Endothelial cell of umbilical vein (primary cell): ENCODE data around the gene RNF40. TPM values are rescaled to one million over a fixed set of nuclear protein-coding genes. Genes with fewer than 3 reads are reported as not detected.

Experiments used
- BruUV-seq: library from RNA; stranded (reverse); fragments of 400-500 nt; replicated peaks from 2 replicates; lab custom pipeline; 2021; lab: Mats Ljungman, UMichigan
- CTCF ChIA-PET: fragments of 300-600, 350-600 bp; sonication (Branson Sonifier 250); formaldehyde crosslinking; loops from one replicate; lab custom pipeline; 2021; ENCODE audit warnings: antibody characterized with exemption, inconsistent platforms; lab: Charles Lee
- POLR2A ChIA-PET: fragments of 300-600, 350-600 bp; sonication (Branson Sonifier 250); formaldehyde crosslinking; loops from one replicate; lab custom pipeline; 2021; ENCODE audit warnings: antibody characterized with exemption, inconsistent platforms; lab: Charles Lee
- DNase-seq: peaks from one replicate; pipeline ENCODE4 v3.0.0-alpha.2; 2011; ENCODE audit warnings: low read depth, low spot score
- FAIRE-seq: peaks from 2 replicates; lab custom pipeline; 2011; peaks lifted over from hg19 to GRCh38; lab: Jason Lieb, UNC
- H2AFZ ChIP-seq: 2 replicates; pipeline ENCODE4 v1.6.0; 2012; ENCODE audit warnings: low read depth, low read length, control low read depth, inconsistent platforms
- H3K27ac ChIP-seq: 2 replicates; pipeline ENCODE4 v1.5.1; 2011; ENCODE audit warnings: low read depth, mild to moderate bottlenecking, control low read depth, low read length, moderate library complexity; ENCODE audit not compliant: insufficient read depth
- H3K27me3 ChIP-seq, 2 experiments: 2 replicates each; pipeline versions ENCODE4 v1.6.0 to v1.6.1; 2011; ENCODE audit warnings: low read length in 2 of 2, mixed read lengths in 1 of 2; ENCODE audit not compliant: control insufficient read depth in 2 of 2, insufficient read depth in 2 of 2
- H3K36me3 ChIP-seq, 2 experiments: 2 replicates in 1 of 2; 3 replicates in 1 of 2; pipeline ENCODE4 v1.5.1; 2011; ENCODE audit warnings: low read length in 2 of 2, mild to moderate bottlenecking in 1 of 2, moderate library complexity in 1 of 2; ENCODE audit not compliant: control insufficient read depth in 2 of 2, insufficient read depth in 2 of 2; ENCODE audit errors: extremely low read depth in 1 of 2
- H3K4me1 ChIP-seq: 3 replicates; pipeline ENCODE4 v1.5.1; 2011; ENCODE audit warnings: mild to moderate bottlenecking, low read length; ENCODE audit not compliant: control insufficient read depth, insufficient read depth; ENCODE audit errors: extremely low read depth
- H3K4me2 ChIP-seq: 2 replicates; pipeline ENCODE4 v1.6.1; 2011; ENCODE audit warnings: low read length, control low read depth, mixed read lengths; ENCODE audit not compliant: insufficient read depth
- H3K4me3 ChIP-seq, 3 experiments: fragments of 200-600 bp in 1 of 3; sonication (generic), shearing (Covaris generic) in 1 of 3; replicated peaks in 1 of 3; 2 replicates each; pipeline ENCODE4 v1.5.1; 2011 to 2016; ENCODE audit warnings: control low read depth in 3 of 3, low read length in 3 of 3, mild to moderate bottlenecking in 2 of 3, inconsistent platforms in 1 of 3, low read depth in 1 of 3, moderate library complexity in 1 of 3; ENCODE audit not compliant: insufficient read depth in 1 of 3
- H3K79me2 ChIP-seq: 2 replicates; pipeline ENCODE4 v1.6.0; 2012; ENCODE audit warnings: low read length, inconsistent platforms; ENCODE audit not compliant: control insufficient read depth, insufficient read depth
- H3K9ac ChIP-seq: replicated peaks from 2 replicates; pipeline ENCODE3; 2011; ENCODE audit warnings: low read length, control low read depth; ENCODE audit not compliant: insufficient read depth; ENCODE audit errors: extremely low read depth
- H3K9me1 ChIP-seq: replicated peaks from 3 replicates; pipeline ENCODE4 v1.6.0; 2011; ENCODE audit warnings: mild to moderate bottlenecking, low read length; ENCODE audit not compliant: control insufficient read depth, insufficient read depth; ENCODE audit errors: extremely low read depth
- H3K9me3 ChIP-seq: replicated peaks from 2 replicates; pipeline ENCODE4 v1.5.1; 2012; ENCODE audit warnings: low read length, inconsistent platforms; ENCODE audit not compliant: control insufficient read depth, insufficient read depth
- H4K20me1 ChIP-seq: replicated peaks from 2 replicates; pipeline ENCODE3; 2011; ENCODE audit warnings: mild to moderate bottlenecking, low read length; ENCODE audit not compliant: control insufficient read depth, insufficient read depth; ENCODE audit errors: extremely low read depth
- EZH2 ChIP-seq: IDR thresholded peaks from 2 replicates; pipeline ENCODE4 v1.6.1; 2012; ENCODE audit warnings: borderline replicate concordance, low read depth, mild to moderate bottlenecking, moderate library complexity, low read length, inconsistent platforms; ENCODE audit not compliant: severe bottlenecking
- FOS ChIP-seq: IDR thresholded peaks from 2 replicates; pipeline ENCODE4 v1.6.1; 2011; ENCODE audit warnings: mild to moderate bottlenecking, low read length, moderate library complexity, borderline replicate concordance; ENCODE audit not compliant: insufficient read depth
- JUN ChIP-seq: IDR thresholded peaks from 2 replicates; pipeline ENCODE4 v1.6.1; 2011; ENCODE audit warnings: borderline replicate concordance, low read depth; ENCODE audit not compliant: insufficient read length, insufficient read depth
- MYC ChIP-seq: IDR thresholded peaks from one replicate; pipeline ENCODE4 v1.6.1; 2011; ENCODE audit warnings: mild to moderate bottlenecking, low read depth, low read length
- POLR2A ChIP-seq: IDR thresholded peaks from 2 replicates; pipeline ENCODE4 v1.6.1; 2012; ENCODE audit warnings: low read depth, mild to moderate bottlenecking, control low read depth, low read length
- dilution Hi-C: fragments of 300-500 bp; cut with MboI; formaldehyde crosslinking; loops from one replicate; pipeline ENCODE4 v1.15.0; 2019; ENCODE audit warnings: low sequenced_read_pairs; ENCODE audit not compliant: extremely low pct_ligation_motif_present
- intact Hi-C: fragments of 100-400 bp; cut with micrococcal nuclease; formaldehyde crosslinking; loops from one replicate; pipeline ENCODE4 v1.10.0; 2022
- polyA plus RNA-seq, 4 experiments: library from polyadenylated mRNA; depleted of rRNA in 3 of 4; stranded (reverse) in 3 of 4; unstranded in 1 of 4; fragments of >200 nt; gene quantifications; 2 replicates each; pipeline versions ENCODE4 v1.2.1 to v1.2.3, GENCODE V29; 2011 to 2012; ENCODE audit warnings: missing spikeins in 1 of 4
- total RNA-seq: library from RNA; stranded (reverse); gene quantifications from 2 replicates; pipeline ENCODE4 v1.2.3, GENCODE V29; 2021
- TF ChIP-seq, protein P1 (sequence below), 2 donors: IDR thresholded peaks; 1 replicate in 1 of 2; 2 replicates in 1 of 2; pipeline ENCODE4 v1.5.1; 2011; ENCODE audit warnings: low read length in 2 of 2, mild to moderate bottlenecking in 2 of 2, moderate library complexity in 2 of 2, control low read depth in 1 of 2, inconsistent platforms in 1 of 2, low read depth in 1 of 2; ENCODE audit not compliant: insufficient read depth in 1 of 2; ENCODE audit errors: extremely low read depth in 1 of 2

Gene RNF40
- total and polyA plus RNA-seq, 2 donors (not counting 3 experiments of a cell fraction or from before 2014, with no cell fraction given) = 60.5 to 102 TPM

DNA sequence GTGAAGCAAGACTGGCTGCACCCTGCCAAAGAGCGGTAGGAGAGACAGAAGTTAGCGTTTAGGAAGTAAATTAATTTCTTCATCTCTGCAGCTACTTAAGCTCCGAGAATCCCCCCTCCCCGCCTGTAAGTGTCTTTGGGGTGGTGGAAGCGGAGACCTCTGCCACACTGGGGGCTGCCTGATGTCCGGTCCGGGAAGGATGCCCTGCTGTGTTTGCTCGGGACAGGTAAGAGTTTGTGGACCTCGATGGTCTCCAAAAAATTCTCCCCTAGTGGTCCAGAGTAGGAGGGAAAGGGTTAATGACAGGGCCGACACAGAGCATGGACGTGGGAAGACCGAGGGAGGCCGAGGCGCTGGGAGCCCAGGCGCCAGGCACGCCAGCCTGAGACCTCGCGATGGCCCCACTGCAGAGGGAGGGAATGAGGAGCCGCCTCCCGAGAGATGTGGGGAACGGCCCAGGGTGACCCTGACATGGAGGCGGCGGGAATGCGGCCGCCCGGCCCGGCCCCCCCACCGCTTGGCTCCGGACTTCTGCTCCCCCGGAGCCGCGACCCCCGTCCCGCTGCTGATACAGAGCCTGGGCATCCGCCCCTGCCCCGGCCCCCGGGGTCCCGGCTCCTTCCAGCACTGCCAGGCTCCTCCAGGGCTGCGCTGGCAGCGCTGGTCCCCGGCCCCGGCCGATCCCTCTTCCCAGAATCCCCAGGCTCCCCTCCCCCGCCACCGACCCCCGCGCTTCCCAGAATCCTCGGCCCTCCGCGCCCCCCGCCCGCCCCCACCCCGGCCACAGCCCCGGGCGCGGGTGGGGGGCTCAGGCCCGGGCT, 24.2 kb downstream of the RNF40 start:
- TF ChIP-seq POLR2A = peak; percentile 46
- TF ChIP-seq MYC = no peak
- TF ChIP-seq, protein P1, sequence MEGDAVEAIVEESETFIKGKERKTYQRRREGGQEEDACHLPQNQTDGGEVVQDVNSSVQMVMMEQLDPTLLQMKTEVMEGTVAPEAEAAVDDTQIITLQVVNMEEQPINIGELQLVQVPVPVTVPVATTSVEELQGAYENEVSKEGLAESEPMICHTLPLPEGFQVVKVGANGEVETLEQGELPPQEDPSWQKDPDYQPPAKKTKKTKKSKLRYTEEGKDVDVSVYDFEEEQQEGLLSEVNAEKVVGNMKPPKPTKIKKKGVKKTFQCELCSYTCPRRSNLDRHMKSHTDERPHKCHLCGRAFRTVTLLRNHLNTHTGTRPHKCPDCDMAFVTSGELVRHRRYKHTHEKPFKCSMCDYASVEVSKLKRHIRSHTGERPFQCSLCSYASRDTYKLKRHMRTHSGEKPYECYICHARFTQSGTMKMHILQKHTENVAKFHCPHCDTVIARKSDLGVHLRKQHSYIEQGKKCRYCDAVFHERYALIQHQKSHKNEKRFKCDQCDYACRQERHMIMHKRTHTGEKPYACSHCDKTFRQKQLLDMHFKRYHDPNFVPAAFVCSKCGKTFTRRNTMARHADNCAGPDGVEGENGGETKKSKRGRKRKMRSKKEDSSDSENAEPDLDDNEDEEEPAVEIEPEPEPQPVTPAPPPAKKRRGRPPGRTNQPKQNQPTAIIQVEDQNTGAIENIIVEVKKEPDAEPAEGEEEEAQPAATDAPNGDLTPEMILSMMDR (IDR thresholded peaks at IDR 0.05; ENCODE audit: extremely low read depth in 1 of 2, insufficient read depth in 1 of 2, low read depth in 1 of 2, low read length in 2 of 2) = no peak
- no peak for TF ChIP-seq EZH2
- TF ChIP-seq FOS = no peak
- no peak for TF ChIP-seq JUN
- H4K20me1 ChIP-seq = no peaks in the 10 kb centered on the region
- peak overlapping the region; percentile 73 for H2AFZ ChIP-seq
- dilution Hi-C loops (no loop called here), intact Hi-C loops (loop anchor here (1.0 kb wide), 2 partner anchors 10 to 135 kb away; no protein-coding TSS in a partner anchor)
- peak overlapping the region; percentile 89 for H3K27ac ChIP-seq
- ChIA-PET CTCF (interaction anchor here (0.6 to 1.5 kb wide), 6 partner anchors 11 to 155 kb away, joined by 3 to 20 read pairs (median 4); no protein-coding TSS in a partner anchor), POLR2A (interaction anchor here (0.5 to 1.6 kb wide), 2 partner anchors 14 to 19 kb away, joined by 5 to 15 read pairs; no protein-coding TSS in a partner anchor)
- H3K9me3 ChIP-seq = no peaks in the 10 kb centered on the region
- peak; percentile 55 for FAIRE-seq
- H3K36me3 ChIP-seq = peaks cover 0 to 19% of the 10 kb centered on the region in 2 experiments
- BruUV-seq = no TSS peak
- H3K79me2 ChIP-seq = peaks cover 10% of the 10 kb centered on the region
- H3K4me3 ChIP-seq = peak overlapping the region; percentile 70 to 91 (median 91)
- H3K27me3 ChIP-seq = no peaks in the 10 kb centered on the region
- H3K9ac ChIP-seq = peak overlapping the region; percentile 99
- H3K9me1 ChIP-seq = no peaks in the 10 kb centered on the region
- DNase-seq = peak; percentile 52
- peaks cover 14% of the 10 kb centered on the region for H3K4me1 ChIP-seq
- H3K4me2 ChIP-seq = peak overlapping the region; percentile 87
